Endothelial cell of umbilical vein (primary cell): ENCODE results near the gene ATXN1L.

ENCODE experiments used
- CTCF ChIP-seq, 2 donors: IDR thresholded peaks; 1 replicate in 1 of 2; 2 replicates in 1 of 2; pipeline ENCODE4 v1.5.1; 2011; ENCODE audit warnings: low read length in 2 of 2, mild to moderate bottlenecking in 2 of 2, moderate library complexity in 2 of 2, control low read depth in 1 of 2, inconsistent platforms in 1 of 2, low read depth in 1 of 2; ENCODE audit not compliant: insufficient read depth in 1 of 2; ENCODE audit errors: extremely low read depth in 1 of 2
- EZH2 ChIP-seq: IDR thresholded peaks from 2 replicates; pipeline ENCODE4 v1.6.1; 2012; ENCODE audit warnings: borderline replicate concordance, low read depth, mild to moderate bottlenecking, moderate library complexity, low read length, inconsistent platforms; ENCODE audit not compliant: severe bottlenecking
- FOS ChIP-seq: IDR thresholded peaks from 2 replicates; pipeline ENCODE4 v1.6.1; 2011; ENCODE audit warnings: mild to moderate bottlenecking, low read length, moderate library complexity, borderline replicate concordance; ENCODE audit not compliant: insufficient read depth
- GATA2 ChIP-seq: IDR thresholded peaks from 2 replicates; pipeline ENCODE4 v1.7.0; 2011; ENCODE audit warnings: low read depth, mild to moderate bottlenecking, moderate library complexity, mixed read lengths, low read length; ENCODE audit not compliant: insufficient read length, insufficient read depth
- JUN ChIP-seq: IDR thresholded peaks from 2 replicates; pipeline ENCODE4 v1.6.1; 2011; ENCODE audit warnings: borderline replicate concordance, low read depth; ENCODE audit not compliant: insufficient read length, insufficient read depth
- MYC ChIP-seq: IDR thresholded peaks from one replicate; pipeline ENCODE4 v1.6.1; 2011; ENCODE audit warnings: mild to moderate bottlenecking, low read depth, low read length
- POLR2A ChIP-seq: IDR thresholded peaks from 2 replicates; pipeline ENCODE4 v1.6.1; 2012; ENCODE audit warnings: low read depth, mild to moderate bottlenecking, control low read depth, low read length
- POLR2AphosphoS5 ChIP-seq: IDR thresholded peaks from 2 replicates; pipeline ENCODE4 v1.6.1; 2012; ENCODE audit warnings: low read depth, mild to moderate bottlenecking, control low read depth, low read length, moderate library complexity; ENCODE audit not compliant: insufficient read depth
- TF ChIP-seq, protein P1 (sequence below): IDR thresholded peaks from 2 replicates; pipeline ENCODE4 v1.6.1; 2011; ENCODE audit not compliant: insufficient read depth, insufficient read length

- no peak for TF ChIP-seq CTCF (IDR thresholded peaks at IDR 0.05; ENCODE audit: extremely low read depth in 1 of 2, insufficient read depth in 1 of 2, low read depth in 1 of 2, low read length in 2 of 2)
- no peak for TF ChIP-seq POLR2A
- TF ChIP-seq, protein P1, sequence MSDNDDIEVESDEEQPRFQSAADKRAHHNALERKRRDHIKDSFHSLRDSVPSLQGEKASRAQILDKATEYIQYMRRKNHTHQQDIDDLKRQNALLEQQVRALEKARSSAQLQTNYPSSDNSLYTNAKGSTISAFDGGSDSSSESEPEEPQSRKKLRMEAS = no peak
- TF ChIP-seq MYC = no peak
- no peak for TF ChIP-seq FOS
- TF ChIP-seq POLR2AphosphoS5 = no peak
- TF ChIP-seq EZH2 = no peak
- no peak for TF ChIP-seq GATA2
- TF ChIP-seq JUN = no peak
Observed at GRCh38 chr16:71811261-71811803, 34.4 kb upstream of the ATXN1L start.
